Measurements from ENCODE around the gene UGP2.

The UGP2 gene

GRCh38 chr2:63858291-63858690 lies 16.6 kb downstream of the UGP2 start:
- no peak for DNase-seq
- intact Hi-C loops (cut with DNase I) = no loop called here

GRCh38 chr2:63861220-63861822 lies 19.6 kb downstream of the UGP2 start:
- intact Hi-C loops (cut with DNase I) = loop anchor here (1.0 kb wide), 1 partner anchor 162 kb away; no protein-coding TSS in a partner anchor
- DNase-seq = peak in 4 of 10 donors; percentile 39 to 85 (median 46)

GRCh38 chr2:63862806-63863205 lies 21.1 kb downstream of the UGP2 start:
- no peak for DNase-seq
- intact Hi-C loops (cut with DNase I) = no loop called here

- intact Hi-C loops (cut with DNase I) = no loop called here
Observed at GRCh38 chr2:63863707-63864106, 22.0 kb downstream of the UGP2 start.

GRCh38 chr2:63865159-63865799 lies 23.6 kb downstream of the UGP2 start:
- intact Hi-C loops (cut with DNase I) = no loop called here
- no peak for DNase-seq

More at GRCh38 chr2:63863707-63864106, 22.0 kb downstream of the UGP2 start:
- DNase-seq = no peak

- intact Hi-C loops (cut with DNase I) = no loop called here
- no peak for DNase-seq
Observed at GRCh38 chr2:63866009-63866709, 24.5 kb downstream of the UGP2 start.

- intact Hi-C loops (cut with DNase I) = no loop called here
- no peak for DNase-seq
Observed at GRCh38 chr2:63870679-63871078, 29.0 kb downstream of the UGP2 start.

- intact Hi-C loops (cut with DNase I) = no loop called here
- no peak for DNase-seq
Observed at GRCh38 chr2:63871864-63872263, 30.2 kb downstream of the UGP2 start.

GRCh38 chr2:63872571-63873328 lies 31.1 kb downstream of the UGP2 start:
- intact Hi-C loops (cut with DNase I) = no loop called here
- DNase-seq = no peak

GRCh38 chr2:63874204-63875130 lies 32.8 kb downstream of the UGP2 start:
- intact Hi-C loops (cut with DNase I) = no loop called here
- no peak for DNase-seq

- intact Hi-C loops (cut with DNase I) = no loop called here
- DNase-seq = no peak
Observed at GRCh38 chr2:63875131-63875527, 33.4 kb downstream of the UGP2 start.

GRCh38 chr2:63875559-63876245 lies 34.0 kb downstream of the UGP2 start:
- intact Hi-C loops (cut with DNase I) = no loop called here
- no peak for DNase-seq

GRCh38 chr2:63876311-63876710 lies 34.6 kb downstream of the UGP2 start:
- DNase-seq = no peak
- intact Hi-C loops (cut with DNase I) = no loop called here

- DNase-seq = no peak
- intact Hi-C loops (cut with DNase I) = no loop called here
Observed at GRCh38 chr2:63878486-63878885, 36.8 kb downstream of the UGP2 start.

- intact Hi-C loops (cut with DNase I) = loop anchor here (10.0 kb wide), 1 partner anchor 285 kb away; no protein-coding TSS in a partner anchor
- no peak for DNase-seq
Observed at GRCh38 chr2:63879876-63880433, 38.3 kb downstream of the UGP2 start.

GRCh38 chr2:63880625-63881024 lies 38.9 kb downstream of the UGP2 start:
- intact Hi-C loops (cut with DNase I) = loop anchor here (10.0 kb wide), 1 partner anchor 286 kb away; no protein-coding TSS in a partner anchor
- no peak for DNase-seq

GRCh38 chr2:63881205-63881604 lies 39.5 kb downstream of the UGP2 start:
- intact Hi-C loops (cut with DNase I) = loop anchor here (10.0 kb wide), 1 partner anchor 286 kb away; no protein-coding TSS in a partner anchor
- no peak for DNase-seq

- no peak for DNase-seq
- intact Hi-C loops (cut with DNase I) = loop anchor here (10.0 kb wide), 1 partner anchor 288 kb away; no protein-coding TSS in a partner anchor
Observed at GRCh38 chr2:63882395-63883105, 40.9 kb downstream of the UGP2 start.

Data from posterior cingulate gyrus (tissue), 11 donors.